HL-60/S4 treated with retinoic acid at 250 ng/mL for 4 days and 3 days (cell line): ENCODE data around the gene PRR12.

ENCODE experiments used
- in situ Hi-C: fragments of 300-500 bp; cut with MboI; formaldehyde crosslinking; loops from 2 replicates; pipeline ENCODE4 v1.7.0; 2022; ENCODE audit warnings: low sequenced_read_pairs

PRR12 gene

DNA sequence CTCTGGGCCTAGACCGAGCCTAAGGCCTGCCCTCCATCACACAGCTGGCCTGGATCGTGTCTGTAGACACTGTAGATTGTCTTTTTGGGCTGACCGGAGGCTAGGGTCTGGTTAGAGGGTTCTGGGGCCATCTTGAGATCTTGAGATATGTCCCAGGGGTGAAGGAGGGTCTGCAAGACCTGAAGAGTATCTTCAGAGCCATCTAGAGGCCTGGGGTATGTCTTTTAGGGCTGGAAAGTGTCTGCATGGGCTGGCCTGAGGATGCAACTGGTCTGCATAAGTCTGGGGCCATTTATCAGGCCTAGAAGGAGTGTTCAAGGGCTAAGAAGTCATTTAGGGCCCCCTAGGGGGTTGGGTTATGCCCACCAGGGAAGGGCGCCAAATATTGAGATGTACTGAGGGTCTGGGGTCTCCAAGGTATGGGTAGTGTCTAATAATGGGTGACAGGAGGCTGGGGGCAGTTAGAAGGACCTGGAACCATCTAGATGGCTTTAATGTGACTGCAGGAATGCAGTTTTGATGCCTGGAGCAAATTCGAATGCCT is 51.6 kb downstream of the PRR12 start:
- in situ Hi-C loops = no loop called here

DNA sequence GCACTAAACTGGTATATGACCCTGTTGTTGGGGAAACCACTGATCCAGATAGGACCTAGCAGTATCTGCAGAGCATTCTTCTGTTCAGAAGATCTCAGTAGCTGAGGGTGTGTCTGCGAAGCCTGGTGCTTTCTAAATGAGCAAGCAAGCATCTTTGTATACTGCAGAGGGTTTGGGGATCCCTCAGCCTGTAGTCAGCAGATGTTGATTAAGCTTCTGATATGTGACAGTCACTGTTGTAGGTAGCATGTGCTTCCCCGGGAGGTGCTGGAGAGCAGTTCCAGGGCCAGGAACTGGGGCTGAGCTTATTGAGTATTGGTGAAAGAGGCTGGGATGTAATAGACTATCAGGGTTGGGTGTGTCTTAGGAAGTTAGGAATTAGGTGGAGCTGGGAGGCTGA is 52.5 kb downstream of the PRR12 start:
- in situ Hi-C loops = no loop called here

DNA sequence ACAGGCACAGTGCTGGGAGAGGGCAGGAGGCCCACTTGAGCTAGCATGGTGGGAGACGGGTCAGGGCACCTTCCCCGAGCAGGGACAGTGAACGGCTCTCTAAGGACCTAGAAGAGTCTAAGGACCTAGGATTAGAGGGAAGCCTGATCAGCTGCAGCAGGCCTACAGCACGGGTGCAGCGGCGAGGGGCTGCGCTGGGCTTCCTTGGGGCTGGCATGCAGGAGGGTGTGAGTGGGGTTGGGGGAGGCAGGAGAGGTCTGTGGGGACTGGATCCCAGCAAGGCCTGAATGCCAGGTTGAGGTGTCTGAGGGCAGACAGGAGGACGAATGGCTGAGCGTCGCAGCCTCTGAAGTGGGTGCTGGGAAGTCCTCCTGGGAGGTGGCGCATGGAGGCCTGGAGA is 54.6 kb downstream of the PRR12 start:
- in situ Hi-C loops = no loop called here

DNA sequence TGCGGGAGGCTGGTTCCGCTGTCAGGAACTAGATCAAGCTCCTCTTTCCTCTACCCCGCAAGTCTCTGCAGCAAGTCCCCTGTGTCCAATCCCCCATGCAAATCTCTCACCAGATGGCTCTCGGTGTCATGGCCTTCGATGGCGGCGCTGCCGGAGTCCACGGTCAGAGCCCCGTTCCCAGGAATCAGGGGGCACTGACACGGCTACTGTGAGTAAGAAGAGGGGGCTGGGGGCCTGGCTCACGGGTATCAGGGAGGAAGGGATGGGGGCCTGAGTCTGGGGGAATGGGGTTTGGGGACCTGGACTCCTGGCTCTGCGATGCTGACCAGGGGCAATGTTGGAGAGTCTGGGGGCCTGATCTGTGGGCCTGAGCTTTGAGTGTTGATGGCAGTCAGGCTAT is 55.0 kb downstream of the PRR12 start:
- in situ Hi-C loops = no loop called here

DNA sequence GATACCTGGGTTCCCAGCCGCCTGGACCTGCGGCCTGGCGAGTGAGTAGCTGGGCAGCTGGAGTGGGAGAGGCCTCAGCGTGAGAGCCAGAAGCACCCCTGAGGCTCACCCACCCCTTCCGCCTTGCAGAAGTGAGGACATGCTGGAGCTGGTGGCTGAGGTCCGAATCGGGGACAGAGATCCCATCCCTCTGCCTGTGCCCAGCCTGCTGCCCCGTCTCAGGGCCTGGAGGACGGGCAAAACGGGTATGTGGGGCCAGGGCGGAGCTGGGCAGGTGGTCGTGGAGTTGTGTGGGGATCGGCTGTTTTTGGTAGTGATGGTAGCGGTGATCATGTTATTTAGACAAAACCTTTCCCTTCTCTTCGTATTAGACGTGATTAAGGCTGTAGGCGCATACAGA is 55.6 kb downstream of the PRR12 start:
- in situ Hi-C loops = no loop called here

DNA sequence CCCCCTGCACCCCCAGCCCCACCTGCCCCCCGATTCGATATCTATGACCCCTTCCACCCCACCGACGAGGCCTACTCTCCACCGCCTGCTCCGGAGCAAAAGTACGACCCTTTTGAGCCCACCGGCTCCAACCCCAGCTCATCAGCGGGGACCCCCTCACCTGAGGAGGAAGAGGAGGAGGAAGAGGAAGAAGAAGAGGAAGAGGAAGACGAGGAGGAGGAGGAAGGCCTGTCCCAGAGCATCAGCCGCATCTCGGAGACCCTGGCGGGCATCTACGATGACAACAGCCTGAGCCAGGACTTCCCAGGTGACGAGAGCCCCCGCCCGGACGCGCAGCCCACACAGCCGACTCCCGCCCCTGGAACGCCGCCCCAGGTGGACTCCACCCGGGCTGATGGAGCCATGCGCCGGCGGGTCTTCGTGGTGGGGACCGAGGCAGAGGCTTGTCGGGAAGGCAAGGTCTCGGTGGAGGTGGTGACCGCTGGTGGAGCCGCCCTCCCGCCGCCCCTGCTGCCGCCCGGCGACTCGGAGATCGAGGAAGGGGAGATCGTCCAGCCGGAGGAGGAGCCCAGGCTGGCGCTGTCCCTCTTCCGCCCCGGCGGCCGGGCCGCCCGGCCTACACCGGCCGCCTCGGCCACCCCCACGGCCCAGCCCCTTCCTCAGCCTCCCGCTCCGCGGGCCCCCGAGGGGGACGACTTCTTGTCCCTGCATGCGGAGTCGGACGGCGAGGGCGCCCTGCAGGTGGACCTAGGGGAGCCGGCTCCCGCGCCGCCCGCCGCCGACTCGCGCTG is 60.2 kb downstream of the PRR12 start:
- in situ Hi-C loops = no loop called here

DNA sequence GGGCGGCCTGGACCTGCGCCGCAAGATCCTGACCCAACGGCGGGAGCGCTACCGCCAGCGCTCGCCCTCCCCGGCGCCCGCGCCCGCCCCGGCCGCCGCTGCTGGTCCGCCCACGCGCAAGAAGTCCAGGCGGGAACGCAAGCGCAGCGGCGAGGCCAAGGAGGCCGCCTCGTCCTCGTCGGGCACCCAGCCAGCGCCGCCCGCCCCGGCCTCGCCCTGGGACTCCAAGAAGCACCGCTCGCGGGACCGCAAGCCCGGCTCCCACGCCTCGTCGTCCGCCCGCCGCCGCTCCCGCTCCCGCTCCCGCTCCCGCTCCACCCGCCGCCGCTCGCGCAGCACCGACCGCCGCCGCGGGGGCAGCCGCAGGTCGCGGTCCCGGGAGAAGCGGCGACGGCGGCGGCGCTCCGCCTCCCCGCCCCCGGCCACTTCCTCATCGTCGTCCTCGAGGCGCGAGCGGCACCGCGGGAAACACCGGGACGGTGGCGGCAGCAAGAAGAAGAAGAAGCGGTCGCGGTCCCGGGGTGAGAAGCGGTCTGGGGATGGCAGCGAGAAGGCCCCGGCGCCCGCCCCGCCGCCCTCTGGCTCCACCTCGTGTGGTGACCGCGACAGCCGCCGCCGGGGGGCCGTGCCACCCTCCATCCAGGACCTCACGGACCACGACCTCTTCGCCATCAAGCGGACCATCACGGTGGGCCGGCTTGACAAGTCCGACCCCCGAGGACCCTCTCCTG is 61.0 kb downstream of the PRR12 start:
- in situ Hi-C loops = no loop called here

DNA sequence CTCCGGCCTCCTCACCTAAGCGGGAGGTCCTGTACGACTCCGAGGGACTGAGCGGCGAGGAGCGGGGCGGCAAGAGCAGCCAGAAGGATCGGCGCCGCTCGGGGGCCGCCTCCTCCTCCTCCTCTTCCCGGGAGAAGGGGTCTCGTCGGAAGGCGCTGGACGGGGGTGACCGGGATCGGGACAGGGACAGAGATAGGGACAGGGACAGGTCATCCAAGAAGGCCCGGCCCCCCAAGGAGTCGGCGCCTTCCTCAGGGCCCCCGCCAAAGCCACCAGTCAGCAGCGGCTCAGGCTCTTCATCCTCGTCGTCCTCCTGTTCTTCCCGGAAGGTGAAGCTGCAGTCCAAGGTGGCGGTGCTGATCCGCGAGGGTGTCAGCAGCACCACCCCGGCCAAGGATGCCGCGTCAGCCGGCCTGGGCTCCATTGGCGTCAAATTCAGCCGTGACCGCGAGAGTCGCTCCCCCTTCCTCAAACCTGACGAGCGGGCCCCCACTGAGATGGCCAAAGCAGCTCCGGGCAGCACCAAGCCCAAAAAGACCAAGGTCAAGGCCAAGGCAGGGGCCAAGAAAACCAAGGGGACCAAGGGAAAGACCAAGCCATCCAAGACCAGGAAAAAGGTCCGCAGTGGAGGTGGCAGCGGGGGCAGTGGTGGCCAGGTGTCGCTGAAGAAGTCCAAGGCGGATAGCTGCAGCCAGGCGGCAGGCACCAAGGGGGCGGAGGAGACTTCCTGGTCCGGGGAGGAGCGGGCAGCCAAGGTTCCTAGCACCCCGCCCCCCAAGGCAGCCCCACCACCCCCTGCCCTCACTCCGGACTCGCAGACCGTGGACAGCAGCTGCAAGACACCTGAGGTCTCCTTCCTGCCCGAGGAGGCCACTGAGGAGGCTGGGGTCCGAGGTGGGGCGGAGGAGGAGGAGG is 61.8 kb downstream of the PRR12 start:
- in situ Hi-C loops = no loop called here

DNA sequence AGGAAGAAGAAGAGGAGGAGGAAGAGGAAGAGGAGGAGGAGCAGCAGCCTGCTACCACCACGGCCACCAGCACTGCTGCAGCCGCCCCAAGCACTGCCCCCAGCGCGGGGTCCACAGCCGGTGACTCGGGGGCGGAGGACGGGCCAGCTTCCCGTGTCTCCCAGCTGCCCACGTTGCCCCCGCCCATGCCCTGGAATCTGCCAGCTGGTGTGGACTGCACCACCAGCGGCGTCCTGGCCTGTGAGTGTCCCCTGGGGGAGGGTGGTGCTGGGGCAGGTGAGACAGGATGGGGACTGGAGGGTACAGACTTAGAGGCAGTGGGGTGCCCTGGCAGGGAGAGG is 62.5 kb downstream of the PRR12 start:
- in situ Hi-C loops = no loop called here

DNA sequence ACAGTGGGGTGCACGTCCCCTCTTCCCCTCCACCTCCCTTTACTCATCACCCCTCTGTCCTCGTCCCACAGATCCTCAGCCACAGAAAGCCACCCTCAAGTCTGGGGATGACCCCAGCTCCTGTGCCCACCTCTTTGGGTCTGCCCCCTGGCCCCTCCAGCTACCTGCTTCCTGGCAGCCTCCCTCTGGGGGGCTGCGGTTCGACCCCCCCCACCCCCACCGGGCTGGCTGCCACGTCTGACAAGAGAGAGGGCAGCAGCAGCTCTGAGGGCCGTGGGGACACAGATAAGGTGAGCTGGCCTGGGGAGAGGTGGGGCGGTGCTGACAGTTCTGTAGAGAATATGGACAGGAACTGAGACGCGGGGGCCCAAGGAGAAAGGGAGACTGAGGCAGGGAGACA is 63.6 kb downstream of the PRR12 start:
- in situ Hi-C loops = no loop called here

DNA sequence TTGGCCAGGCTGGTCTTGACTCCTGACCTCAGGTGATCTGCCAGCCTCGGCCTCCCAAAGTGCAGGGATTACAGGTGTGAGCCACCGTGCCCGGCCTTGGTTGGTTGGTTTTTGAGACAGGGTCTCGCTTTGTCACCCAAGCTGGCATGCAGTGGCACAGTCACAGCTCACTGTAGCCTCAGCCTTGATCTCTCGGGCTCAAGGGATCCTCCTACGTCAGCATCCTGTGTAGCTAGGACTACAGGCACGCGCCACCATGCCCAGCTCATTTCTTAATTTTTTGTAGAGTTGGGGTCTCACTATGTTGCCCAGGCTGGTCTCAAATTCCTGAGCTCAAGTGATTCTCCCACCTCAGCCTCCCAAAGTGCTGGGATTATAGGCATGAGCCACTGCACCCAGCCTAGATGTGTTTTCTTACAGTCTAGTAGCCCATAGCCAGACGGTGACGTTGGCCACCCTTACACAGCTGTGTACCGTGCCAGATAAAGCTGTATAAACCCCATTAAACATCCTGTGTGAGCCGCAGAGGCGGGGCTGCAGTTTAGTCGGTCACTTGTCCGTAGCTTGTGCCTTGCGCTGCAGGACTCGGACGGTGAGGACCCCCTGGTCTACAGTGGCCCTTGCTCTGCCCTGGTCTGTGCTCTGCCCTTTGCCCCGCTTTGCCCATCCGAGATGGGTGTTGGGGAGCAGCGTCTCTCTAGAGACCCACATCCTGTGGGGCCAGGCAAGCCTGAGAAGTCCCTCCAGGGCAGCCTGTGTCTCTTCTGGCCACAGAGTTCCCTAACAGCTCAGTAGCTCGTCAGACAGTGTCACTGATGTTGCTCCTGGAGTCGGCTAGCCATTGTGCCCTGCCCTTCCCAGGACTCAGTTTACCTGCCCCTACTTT is 64.8 kb downstream of the PRR12 start:
- in situ Hi-C loops = no loop called here

DNA sequence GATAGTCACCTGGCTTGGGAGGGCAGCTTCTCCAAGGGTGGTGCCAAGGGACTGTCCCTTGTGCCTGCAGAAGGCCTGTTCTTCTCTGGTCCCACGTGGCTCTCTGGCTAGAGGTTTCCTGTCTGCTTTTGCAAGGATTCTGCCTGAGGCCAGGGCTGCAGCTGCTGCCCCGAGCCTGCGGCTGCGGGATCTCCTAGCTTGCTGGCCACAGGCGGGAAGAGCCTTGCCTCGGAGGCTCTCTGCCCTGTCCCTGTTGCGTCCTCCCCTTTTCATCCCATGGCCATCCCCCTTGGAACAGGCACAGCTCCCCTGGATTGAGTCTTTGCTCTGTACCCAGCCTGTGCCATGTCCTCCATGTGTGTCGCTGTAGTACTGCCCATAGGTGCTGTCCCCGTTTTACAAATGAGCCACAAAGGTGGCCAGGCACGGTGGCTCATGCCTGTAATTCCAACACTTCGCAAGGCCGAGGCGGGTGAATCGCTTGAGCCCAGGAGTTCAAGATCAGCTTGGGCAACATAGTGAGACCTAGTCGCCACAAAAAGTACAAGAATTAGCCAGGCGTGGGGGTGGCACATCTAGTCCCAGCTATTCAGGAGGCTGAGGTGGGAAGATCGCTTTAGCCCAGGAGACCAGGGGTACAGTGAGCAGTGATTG is 65.6 kb downstream of the PRR12 start:
- in situ Hi-C loops = no loop called here

DNA sequence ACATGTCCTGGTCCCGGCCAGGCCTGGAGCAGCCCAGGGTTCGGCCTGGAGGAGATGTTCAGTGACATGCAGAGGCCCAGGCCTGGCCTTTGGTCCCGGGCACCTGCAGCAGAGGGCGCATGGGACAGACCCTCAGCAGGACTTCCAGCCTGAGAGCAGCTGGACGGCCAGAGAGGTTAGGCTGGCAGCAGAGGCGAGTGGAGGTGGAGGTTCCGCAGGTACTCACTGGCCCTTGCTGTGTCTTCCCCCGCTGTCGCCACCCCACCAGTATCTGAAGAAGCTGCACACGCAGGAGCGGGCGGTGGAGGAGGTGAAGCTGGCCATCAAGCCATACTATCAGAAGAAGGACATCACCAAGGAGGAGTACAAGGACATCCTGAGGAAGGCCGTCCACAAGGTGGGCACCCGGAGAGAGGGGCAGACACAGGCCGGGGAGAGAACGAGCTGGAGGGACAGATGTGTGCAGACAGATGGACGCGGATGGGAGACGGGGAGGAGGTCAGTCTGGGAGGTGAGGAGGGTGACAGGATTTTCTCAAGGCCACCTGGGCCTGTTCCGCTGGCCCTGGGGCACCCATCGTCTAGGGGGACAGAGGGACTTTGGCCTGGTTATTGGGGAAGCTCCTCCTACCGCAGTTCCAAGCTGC is 66.6 kb downstream of the PRR12 start:
- in situ Hi-C loops = no loop called here

DNA sequence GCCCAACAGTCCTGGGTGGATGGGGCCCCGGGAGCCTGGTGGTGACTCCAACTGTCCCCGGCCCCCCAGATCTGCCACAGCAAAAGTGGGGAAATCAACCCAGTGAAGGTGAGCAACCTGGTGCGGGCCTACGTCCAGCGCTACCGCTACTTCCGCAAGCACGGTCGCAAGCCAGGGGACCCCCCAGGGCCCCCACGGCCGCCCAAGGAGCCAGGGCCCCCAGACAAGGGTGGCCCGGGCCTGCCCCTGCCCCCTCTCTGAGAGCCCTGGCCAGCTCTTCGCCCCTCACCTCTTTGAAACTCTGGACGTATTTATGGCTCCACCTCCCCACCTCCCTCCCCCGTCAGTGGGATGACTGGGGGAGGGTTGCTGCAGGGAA is 67.1 kb downstream of the PRR12 start:
- in situ Hi-C loops = no loop called here

DNA sequence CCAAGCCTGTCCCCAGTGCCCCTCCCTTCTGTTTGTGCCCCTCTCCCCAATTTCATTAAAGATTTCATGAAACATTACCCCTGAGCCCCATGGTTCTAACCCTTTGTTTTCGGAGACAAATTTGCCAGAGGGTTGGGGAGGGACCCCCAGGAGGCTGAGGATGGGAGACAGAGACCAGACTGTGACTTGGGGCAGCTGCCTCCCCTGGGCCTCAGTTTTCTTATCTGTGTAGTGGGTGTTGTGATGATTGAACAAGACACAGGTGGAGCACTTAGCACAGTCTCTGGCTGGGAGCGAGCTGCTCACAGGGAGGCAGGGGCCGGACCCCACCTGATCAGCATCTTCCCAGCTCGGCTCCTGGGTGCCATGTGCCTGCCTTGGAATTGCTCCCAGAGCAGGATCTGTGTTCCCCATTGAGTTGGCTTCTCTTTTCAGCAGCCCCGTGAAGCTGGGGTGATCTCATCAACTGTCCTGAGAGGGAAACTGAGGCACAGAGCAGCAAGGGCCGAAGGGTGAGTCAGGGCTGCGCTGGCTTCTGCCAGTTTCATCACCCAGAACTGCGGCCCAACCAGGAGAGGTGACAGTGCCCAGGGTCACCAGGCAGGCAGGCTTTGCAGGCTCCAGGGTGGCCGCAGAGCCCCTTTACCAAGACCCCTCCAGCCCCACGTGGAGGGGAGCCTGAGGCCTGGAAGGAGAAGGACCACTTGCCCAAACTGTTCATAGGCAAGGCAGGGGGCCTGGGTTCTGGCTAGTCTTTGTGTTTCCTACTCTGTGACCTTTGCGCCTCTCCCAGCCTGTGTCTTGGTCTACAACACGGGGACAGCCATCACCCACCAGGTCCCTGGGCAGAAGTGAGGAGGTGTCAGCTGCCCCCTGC is 67.8 kb downstream of the PRR12 start:
- in situ Hi-C loops = no loop called here

DNA sequence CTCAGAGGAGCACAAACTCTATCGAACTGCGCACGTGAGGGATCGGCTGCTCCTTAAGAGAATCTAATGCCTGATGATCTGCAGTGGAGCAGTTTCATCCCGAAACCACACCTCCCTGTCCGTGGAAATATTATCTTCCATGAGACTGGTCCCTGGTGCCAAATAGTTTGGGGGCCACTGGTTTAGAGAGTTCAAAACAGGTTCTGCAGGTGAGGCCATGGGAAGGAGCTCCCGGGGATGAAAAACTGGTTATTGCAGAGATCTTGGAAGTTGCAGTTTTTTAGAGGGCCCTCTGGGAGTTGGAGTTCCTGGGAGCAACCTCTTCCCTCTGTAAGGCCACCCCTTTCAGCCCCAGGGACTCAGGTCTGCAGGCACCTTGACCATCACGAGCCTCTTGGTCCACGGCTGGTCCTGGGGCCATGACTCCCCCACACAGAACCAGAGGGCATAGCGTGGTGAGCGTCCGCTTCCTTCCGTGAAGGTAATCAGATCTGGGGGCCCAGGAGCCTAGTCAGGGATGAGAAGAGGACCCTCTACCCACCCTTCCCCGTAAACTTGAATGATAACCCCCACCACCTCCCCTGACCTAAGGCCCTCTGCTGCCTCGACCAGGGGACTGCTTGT is 69.5 kb downstream of the PRR12 start:
- in situ Hi-C loops = no loop called here

DNA sequence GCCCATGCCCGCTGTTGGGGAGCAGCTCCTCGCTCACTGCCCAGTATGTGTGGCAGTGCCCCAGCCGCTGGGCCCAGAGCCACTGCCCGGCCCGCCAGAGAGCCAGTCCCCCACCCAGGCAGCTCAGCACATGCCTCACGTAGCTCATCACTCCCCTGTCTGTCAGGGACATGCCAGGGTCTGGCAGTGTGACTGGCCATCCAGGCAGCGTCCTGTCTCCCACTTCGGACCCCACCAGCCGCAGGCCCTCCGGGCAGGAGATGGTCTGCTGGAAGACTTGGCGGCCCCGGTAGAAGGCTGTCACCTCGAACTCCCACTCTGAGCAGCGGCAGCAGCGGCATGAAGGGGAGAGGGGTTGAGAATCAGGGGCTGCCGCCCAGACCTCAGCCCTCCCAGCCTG is 71.0 kb downstream of the PRR12 start:
- in situ Hi-C loops = no loop called here

DNA sequence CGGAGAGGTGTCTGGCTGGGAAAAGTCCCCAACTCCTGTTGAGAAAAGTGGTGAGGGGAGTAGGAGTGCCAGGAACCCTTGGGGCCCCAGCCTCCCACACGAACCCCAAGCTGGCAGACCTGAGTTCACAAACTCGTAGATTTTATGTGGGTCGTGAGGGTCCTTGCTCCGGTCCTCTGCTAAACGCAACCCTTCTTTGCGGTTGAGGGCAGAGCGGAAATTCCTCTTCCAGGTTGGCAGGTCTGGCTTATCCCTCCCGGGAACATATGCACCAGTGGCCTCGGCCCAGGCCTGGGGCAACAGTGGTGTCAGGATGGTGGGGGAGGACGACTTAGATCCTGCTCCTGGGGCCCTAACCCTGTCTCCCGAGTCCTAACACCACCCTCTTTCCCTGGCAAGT is 72.2 kb downstream of the PRR12 start:
- in situ Hi-C loops = no loop called here
